Measurements from ENCODE around the gene LSM11. TPM values are rescaled to one million over a fixed set of nuclear protein-coding genes. Genes with fewer than 3 reads are reported as not detected.

The LSM11 gene
- total RNA-seq, 1 donor = 4.7 TPM

GRCh38 chr5:157708866-157709265, 34.6 kb upstream of the LSM11 start:
- peaks cover 25% of the 10 kb centered on the region for H3K4me1 ChIP-seq (ENCODE audit: insufficient read depth, low read length)
- no peak overlapping the region for H2AFZ ChIP-seq (ENCODE audit: low read length)
- H3K4me2 ChIP-seq (ENCODE audit: insufficient read depth, low read length) = no peak overlapping the region
- no peaks in the 10 kb centered on the region for H3K9me3 ChIP-seq (ENCODE audit: low read depth, low read length)
- no peaks in the 10 kb centered on the region for H3K36me3 ChIP-seq (ENCODE audit: insufficient read depth, low read length)
- no peaks in the 10 kb centered on the region for H4K20me1 ChIP-seq (ENCODE audit: insufficient read depth, low read length)
- H3K4me3 ChIP-seq (ENCODE audit: insufficient read depth, low read length) = no peak overlapping the region
- H3K27ac ChIP-seq (ENCODE audit: low read depth, low read length) = no peak overlapping the region
- DNase-seq (ENCODE audit: insufficient read length, low spot score, missing footprints) = no peak
- TF ChIP-seq CTCF (IDR thresholded peaks at IDR 0.05; ENCODE audit: extremely low read depth, low read depth, low read length) = no peak
- no peaks in the 10 kb centered on the region for H3K27me3 ChIP-seq (ENCODE audit: insufficient read depth, low read length)
- H3K79me2 ChIP-seq (ENCODE audit: insufficient read depth, low read length) = no peaks in the 10 kb centered on the region

GRCh38 chr5:157709346-157709745, 34.2 kb upstream of the LSM11 start:
- no peak overlapping the region for H2AFZ ChIP-seq (ENCODE audit: low read length)
- H3K9me3 ChIP-seq (ENCODE audit: low read depth, low read length) = no peaks in the 10 kb centered on the region
- no peaks in the 10 kb centered on the region for H3K79me2 ChIP-seq (ENCODE audit: insufficient read depth, low read length)
- TF ChIP-seq CTCF (IDR thresholded peaks at IDR 0.05; ENCODE audit: extremely low read depth, low read depth, low read length) = no peak
- no peak overlapping the region for H3K4me2 ChIP-seq (ENCODE audit: insufficient read depth, low read length)
- no peaks in the 10 kb centered on the region for H3K27me3 ChIP-seq (ENCODE audit: insufficient read depth, low read length)
- H3K4me1 ChIP-seq (ENCODE audit: insufficient read depth, low read length) = peaks cover 30% of the 10 kb centered on the region
- H3K27ac ChIP-seq (ENCODE audit: low read depth, low read length) = no peak overlapping the region
- H4K20me1 ChIP-seq (ENCODE audit: insufficient read depth, low read length) = no peaks in the 10 kb centered on the region
- H3K36me3 ChIP-seq (ENCODE audit: insufficient read depth, low read length) = no peaks in the 10 kb centered on the region
- no peak for DNase-seq (ENCODE audit: insufficient read length, low spot score, missing footprints)
- no peak overlapping the region for H3K4me3 ChIP-seq (ENCODE audit: insufficient read depth, low read length)

GRCh38 chr5:157710431-157710830, 33.1 kb upstream of the LSM11 start:
- Histone ChIP-seq H3K4me1 (ENCODE audit: insufficient read depth, low read length) (peaks cover 32% of the 10 kb centered on the region), H3K79me2 (ENCODE audit: insufficient read depth, low read length) (no peaks in the 10 kb centered on the region), H3K27me3 (ENCODE audit: insufficient read depth, low read length) (no peaks in the 10 kb centered on the region), H2AFZ (ENCODE audit: low read length) (no peak overlapping the region), H4K20me1 (ENCODE audit: insufficient read depth, low read length) (no peaks in the 10 kb centered on the region), H3K4me2 (ENCODE audit: insufficient read depth, low read length) (peak overlapping the region; percentile 78), H3K4me3 (ENCODE audit: insufficient read depth, low read length) (no peak overlapping the region), H3K9me3 (ENCODE audit: low read depth, low read length) (no peaks in the 10 kb centered on the region), H3K27ac (ENCODE audit: low read depth, low read length) (peak overlapping the region; percentile 73), H3K36me3 (ENCODE audit: insufficient read depth, low read length) (no peaks in the 10 kb centered on the region)
- no peak for DNase-seq (ENCODE audit: insufficient read length, low spot score, missing footprints)
- no peak for TF ChIP-seq CTCF (IDR thresholded peaks at IDR 0.05; ENCODE audit: extremely low read depth, low read depth, low read length)

DNA sequence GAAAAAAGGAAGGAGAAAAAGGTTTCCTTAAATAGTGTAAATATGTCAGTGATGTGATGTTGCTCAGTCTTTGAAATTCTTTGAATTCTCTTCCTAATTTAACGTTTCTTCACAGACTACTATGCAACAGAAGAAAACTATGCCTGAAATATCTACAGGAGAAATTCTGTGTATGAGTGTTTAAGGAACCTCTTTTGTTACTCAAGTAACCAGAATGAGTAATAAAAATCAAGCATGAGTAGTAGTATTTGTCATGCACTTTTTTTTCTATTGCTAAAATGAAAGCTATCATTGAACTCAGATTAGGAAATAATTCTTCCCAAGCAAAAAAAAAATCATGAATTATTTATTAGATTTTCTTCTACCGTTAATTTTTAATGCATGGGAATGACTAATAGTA, 32.6 kb upstream of the LSM11 start:
- Histone ChIP-seq H3K36me3 (ENCODE audit: insufficient read depth, low read length) (no peaks in the 10 kb centered on the region), H3K9me3 (ENCODE audit: low read depth, low read length) (no peaks in the 10 kb centered on the region), H3K27ac (ENCODE audit: low read depth, low read length) (peak overlapping the region; percentile 73), H3K27me3 (ENCODE audit: insufficient read depth, low read length) (no peaks in the 10 kb centered on the region), H3K4me1 (ENCODE audit: insufficient read depth, low read length) (peaks cover 32% of the 10 kb centered on the region), H3K4me3 (ENCODE audit: insufficient read depth, low read length) (no peak overlapping the region), H3K4me2 (ENCODE audit: insufficient read depth, low read length) (peak overlapping the region; percentile 78), H4K20me1 (ENCODE audit: insufficient read depth, low read length) (no peaks in the 10 kb centered on the region), H2AFZ (ENCODE audit: low read length) (peak overlapping the region; percentile 27), H3K79me2 (ENCODE audit: insufficient read depth, low read length) (no peaks in the 10 kb centered on the region)
- no peak for TF ChIP-seq CTCF (IDR thresholded peaks at IDR 0.05; ENCODE audit: extremely low read depth, low read depth, low read length)
- peak; percentile 62 for DNase-seq (ENCODE audit: insufficient read length, low spot score, missing footprints)
